Coronary artery (tissue), 2 donors: ENCODE results near the gene CD200R1L.

ENCODE experiments used
- DNase-seq: peaks from one replicate; pipeline ENCODE4 v3.0.0-alpha.2; 2017; ENCODE audit warnings: low spot score
- H3K27ac ChIP-seq, 2 donors: fragments of 200-600 bp; sonication (generic); one replicate each; pipeline ENCODE4 v1.5.1; 2016 to 2019
- H3K4me3 ChIP-seq: fragments of 200-600 bp; sonication (generic); 2 replicates; pipeline ENCODE4 v1.5.1; 2016; ENCODE audit warnings: mild to moderate bottlenecking, moderate library complexity
- CTCF ChIP-seq: fragments of 200-600 bp; sonication (generic); IDR thresholded peaks from one replicate; pipeline ENCODE4 v1.5.1; 2019; ENCODE audit warnings: antibody characterized with exemption

Gene CD200R1L

GRCh38 chr3:112781599-112781998, 65.1 kb downstream of the CD200R1L start:
- no peak for TF ChIP-seq CTCF
- no peak for DNase-seq
- H3K4me3 ChIP-seq = no peak overlapping the region
- no peak overlapping the region for H3K27ac ChIP-seq

- no peak for DNase-seq
- TF ChIP-seq CTCF = no peak
- H3K4me3 ChIP-seq = no peak overlapping the region
- H3K27ac ChIP-seq = peak overlapping the region; percentile 34 to 48
Measured at GRCh38 chr3:112779558-112780480, 66.8 kb downstream of the CD200R1L start.

- DNase-seq = no peak
- TF ChIP-seq CTCF = no peak
- no peak overlapping the region for H3K4me3 ChIP-seq
- peak overlapping the region; percentile 31 to 34 for H3K27ac ChIP-seq
Measured at GRCh38 chr3:112779011-112779410, 67.7 kb downstream of the CD200R1L start.

- peak overlapping the region in 1 of 2 donors; percentile 31 for H3K27ac ChIP-seq
- no peak for DNase-seq
- no peak overlapping the region for H3K4me3 ChIP-seq
- no peak for TF ChIP-seq CTCF
Measured at GRCh38 chr3:112778353-112778948, 68.2 kb downstream of the CD200R1L start.

GRCh38 chr3:112777811-112778210, 68.9 kb downstream of the CD200R1L start:
- peak overlapping the region in 1 of 2 donors; percentile 4 for H3K27ac ChIP-seq
- H3K4me3 ChIP-seq = no peak overlapping the region
- no peak for TF ChIP-seq CTCF
- DNase-seq = no peak

DNA sequence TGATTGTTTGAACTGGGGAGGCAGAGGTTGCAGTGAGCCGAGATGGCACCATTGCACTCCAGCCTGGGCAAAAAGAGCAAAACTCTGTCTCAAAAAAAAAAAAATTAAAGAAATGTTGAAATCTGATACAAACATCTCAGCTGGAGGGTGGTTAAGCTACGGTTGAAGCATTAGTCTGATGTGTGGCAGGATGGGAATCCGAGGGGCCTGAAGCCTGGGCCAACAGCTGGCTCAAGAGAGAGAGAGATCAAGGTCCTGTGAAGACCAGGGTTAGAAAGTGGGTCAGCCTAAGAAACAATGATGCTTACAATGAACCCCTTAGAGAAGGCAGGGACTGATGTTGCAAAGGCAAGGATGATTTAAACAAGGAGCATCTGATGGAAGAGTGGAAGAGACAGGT, 69.8 kb downstream of the CD200R1L start:
- DNase-seq = no peak
- Histone ChIP-seq H3K4me3 (no peak overlapping the region), H3K27ac (no peak overlapping the region)
- TF ChIP-seq CTCF = no peak

- Histone ChIP-seq H3K27ac (peak overlapping the region in 1 of 2 donors; percentile 55), H3K4me3 (no peak overlapping the region)
- DNase-seq = no peak
- TF ChIP-seq CTCF = no peak
Measured at GRCh38 chr3:112776000-112776399, 70.7 kb downstream of the CD200R1L start.
